ENCODE measurements around the gene PTPRH.
"Not testable (repeated sequence)": the region's sequence is repeated elsewhere in the genome, so short reads cannot be mapped to it uniquely, and the experiment has no call there.

The PTPRH gene

DNA sequence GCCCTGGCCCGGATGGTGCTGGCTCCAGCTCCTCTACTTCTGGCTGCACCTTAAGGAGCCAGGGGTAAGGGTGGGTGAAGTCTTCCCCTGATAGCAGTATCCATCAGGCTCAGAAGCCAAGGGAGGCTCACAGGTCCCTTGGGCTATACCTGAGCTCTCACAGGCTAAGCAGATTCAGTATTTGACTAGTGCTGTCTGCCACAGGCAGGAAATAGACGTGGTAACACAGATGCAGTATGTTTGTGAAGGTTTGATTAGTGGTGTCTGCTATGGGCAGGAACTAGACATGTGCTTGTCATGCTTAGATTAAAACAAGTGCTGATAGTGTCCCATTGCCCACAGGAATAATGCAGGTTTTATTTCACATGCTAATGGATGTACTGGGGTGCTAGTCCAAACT lies 33.2 kb downstream of the PTPRH start:
- DNase-seq, result no peak

DNA sequence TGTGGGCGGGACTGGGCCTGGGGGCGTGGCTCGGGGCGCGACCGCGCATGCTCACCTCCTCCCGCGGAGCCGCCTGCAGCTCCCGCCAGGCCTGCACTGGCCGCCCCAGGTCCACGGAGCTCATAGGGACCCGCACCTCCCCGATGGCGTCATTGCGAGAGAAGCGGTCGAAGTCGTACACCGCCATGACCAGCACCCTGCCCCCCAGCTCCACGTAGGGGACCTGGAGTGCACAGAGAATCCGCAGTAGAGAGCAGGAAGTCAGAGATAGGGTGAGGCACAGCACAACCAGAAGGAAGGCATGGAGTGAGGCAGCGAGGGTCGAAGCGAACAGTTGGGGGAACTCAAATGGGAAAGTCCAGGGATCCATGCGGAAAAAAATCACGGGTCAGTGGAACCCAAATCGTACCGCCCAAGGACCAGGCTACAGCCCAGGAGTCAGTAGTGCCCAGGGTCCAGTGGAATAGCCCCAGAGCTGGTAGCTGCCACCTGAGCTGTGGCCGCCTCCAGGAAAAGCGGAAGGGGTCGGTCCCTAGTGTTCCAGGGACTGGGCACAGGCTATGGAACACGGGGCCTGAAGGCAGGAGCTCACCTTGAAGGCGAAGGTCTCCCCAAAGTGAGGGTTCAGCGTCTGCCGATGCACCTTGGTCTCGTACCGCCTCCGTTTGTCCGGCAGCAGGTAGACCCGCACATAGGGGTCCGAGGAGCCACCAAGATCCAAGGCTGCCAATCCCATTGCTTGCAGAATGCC lies 34.0 kb downstream of the PTPRH start:
- no peak for DNase-seq

DNA sequence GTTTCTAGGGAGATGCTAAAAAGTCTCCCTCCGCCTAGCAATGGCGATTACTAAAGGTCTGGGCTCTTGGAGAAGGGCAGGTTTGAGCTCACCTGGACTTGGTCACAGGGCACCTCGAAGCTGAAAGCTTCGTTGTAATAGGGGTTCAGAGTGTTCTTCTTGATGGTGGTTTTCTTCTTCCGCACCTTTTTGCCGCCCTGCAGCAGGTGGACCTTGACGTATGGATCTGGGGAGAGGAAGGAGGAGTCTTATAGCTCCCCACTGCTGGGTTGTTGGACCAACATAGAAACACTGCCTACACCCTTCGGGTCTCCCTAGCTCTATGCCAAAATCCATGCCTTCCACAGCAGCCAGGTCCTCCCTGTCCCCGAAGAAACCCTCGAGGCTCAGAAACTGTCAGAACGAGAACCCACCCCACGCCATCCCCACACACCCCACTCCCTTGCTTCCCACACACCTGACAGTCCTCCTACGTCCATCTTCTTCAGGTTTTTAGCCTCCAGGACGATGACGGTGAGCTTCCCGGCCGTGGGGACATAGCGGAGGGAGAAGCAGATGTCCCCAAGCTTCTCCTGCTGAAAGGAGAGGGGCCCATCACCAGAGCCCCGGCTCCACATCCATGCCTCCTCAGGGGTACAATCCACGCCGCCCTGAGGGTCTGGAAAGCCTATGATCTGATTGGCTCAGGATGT lies 34.7 kb downstream of the PTPRH start:
- DNase-seq, result no peak

DNA sequence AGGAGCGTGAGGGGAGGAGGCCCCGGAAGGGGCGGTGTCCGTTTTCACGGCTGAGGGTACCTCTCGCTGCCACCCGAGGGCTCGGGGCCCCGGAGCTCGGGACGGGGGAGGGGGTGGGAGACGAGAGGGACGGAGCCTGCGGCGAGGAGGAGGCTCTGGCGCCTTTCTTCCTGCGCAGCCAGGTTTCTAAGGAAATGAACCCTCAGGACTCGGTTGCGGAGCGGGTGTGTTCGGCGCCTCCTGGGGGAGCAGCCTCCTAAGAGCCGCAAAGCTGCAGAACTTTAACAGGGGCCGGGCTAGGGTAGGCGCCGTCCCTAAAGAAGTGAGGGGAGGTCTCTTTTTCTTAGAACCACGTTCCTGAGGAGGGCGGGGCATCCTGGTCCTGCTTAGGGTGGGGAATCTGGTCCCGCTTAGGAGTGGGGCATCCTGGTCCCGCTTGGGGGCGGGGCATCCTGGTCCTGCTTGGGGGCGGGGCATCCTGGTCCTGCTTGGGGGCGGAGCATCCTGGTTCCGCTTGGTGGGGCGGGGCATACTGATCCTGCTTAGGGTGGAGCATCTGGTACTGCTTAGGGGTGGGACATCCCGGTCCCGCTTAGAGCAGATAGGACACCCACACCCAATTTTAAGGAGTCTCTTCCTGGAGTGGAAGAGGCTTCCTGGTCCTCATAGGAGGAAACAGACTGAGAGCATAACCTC lies 35.4 kb downstream of the PTPRH start:
- no peak for DNase-seq

DNA sequence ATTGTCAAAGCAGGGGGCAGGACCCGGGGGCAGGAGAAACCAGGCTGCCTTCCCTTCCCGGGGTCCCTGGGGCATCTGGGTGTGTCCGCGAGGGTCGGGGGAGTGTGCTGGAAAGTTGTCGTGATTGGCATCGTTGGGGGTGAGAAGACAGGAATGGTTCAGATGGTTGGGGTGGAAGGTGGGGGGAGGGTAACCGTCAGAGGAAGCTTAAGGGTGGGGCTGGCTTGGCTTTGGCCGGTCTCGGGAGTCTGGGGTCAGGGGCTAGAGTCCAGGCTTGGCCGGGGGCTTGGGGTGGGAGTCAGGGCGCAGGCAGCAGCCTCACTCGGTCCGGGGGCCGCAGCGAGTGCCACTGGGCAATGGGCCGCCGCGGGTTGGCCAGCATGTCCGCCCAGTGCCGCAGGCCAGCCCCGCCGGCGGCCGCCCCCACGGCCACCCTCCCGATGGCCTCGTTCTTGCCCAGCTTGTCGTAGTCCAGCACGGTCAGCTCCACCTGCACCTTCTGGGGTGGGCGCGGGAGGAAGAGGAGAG lies 36.1 kb downstream of the PTPRH start:
- no peak for DNase-seq

DNA sequence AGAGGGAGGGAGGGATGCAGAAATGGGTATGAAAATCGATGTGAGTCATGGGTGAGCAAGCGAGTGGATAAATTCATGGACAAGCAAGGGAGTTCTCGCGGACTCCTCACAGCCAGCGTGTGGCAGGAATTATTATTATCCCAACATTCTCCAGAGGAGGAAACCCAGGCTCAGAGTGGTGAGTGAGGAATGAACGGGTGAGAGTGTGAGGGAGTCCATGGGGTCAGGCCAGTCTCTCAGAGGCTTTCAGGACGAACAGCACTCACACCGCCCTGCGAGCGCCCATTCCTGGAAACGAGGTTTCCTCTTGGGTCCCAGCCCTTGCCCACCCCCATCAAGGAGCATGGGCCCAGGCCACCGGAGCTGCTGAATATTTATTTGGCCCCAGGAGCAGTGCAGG lies 36.6 kb downstream of the PTPRH start:
- no peak for DNase-seq

DNA sequence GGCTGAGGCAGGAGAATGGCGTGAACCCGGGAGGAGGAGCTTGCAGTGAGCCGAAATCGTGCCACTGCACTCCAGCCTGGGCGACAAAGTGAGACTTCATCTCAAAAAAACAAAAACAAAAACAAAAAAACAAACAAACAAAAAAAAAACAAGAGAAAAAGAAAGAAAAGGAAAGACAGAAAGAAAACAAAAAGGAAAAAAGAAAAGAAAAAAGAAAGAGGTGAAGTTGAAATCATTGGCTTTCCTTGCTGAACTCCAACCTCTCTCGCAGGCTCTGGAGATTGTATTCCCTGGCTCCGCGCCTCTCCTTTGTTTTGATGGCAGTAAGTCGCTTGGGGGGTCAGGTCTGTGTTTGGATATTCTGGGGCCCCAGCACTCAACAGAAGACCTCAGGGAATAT lies 37.0 kb downstream of the PTPRH start:
- DNase-seq, result not testable (repeated sequence)

DNA sequence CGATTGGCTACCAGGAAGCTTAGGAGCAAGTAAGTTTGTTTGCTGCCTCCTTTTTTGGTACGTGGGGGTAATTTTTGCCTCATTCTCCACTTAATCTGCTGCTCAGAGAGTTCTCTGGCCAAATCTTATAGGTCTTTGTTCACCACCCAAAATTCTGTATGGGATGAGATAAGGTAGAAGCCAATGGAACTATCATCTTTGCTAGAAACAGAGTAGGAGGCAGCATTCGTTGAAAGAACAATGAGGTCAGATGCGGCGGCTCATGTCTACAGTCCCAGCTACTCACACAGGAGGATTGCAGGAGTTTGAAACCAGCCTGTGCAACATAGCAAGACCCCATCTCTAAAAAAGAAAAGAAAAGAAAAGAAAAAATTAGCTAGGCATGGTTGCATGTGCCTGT lies 37.9 kb downstream of the PTPRH start:
- DNase-seq, result no peak

DNA sequence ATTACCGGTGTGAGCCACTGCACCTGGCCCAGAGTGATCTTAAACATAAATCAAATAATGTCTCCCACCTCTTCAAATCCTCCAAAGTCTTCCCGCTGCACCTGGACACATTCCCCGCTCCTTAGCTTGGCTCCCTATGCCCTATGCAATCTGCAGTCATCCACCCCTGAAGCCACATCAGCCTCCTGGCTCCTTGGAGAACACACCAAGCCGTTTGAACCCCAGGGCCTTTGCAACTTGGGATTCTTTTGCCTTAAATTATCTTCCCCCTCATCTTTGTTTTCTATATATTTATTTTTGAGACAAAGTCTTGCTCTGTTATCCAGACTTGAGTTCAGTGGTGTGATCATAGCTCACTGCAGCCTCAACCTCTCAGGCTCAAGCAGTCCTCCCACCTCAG lies 40.2 kb downstream of the PTPRH start:
- no peak for DNase-seq

DNA sequence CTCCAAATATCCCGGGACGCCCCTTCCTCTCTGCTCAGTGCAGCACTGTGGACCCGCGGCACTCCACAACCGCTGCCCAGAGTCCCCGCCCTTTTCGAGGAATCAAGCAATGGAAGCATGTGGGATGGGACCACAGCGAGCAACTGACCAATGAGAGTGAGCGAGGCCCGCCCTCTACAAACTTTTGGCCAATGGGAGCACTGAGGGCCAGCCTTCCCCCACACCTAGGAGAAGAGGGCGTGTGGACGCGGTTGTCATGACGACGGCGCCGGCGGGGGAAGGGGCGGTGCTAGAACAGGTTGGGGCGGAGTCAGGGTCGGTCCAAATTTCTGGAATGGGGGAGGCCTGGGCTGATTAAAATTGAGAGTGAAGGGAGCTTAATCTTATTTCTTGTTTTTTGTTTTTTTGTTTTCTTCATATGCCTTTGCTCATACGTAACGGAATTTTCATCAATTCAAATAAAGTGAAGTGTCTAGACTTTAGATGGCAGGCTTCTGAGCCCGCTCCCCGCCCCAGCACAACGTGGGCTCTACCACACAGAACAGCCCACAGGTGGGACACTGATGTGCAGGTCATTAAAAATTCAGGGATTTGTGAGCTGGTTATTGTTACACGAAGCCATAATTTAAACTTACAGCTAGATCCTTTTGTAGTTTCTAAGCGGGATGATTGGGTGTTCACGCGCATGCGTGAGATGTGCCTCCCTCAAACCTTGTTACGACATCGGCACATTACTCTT lies 42.6 kb downstream of the PTPRH start, which contains the start of gene DNAAF3:
TSS of gene DNAAF3 (minus strand) at position 84 of the 739 bp plus-strand sequence. CDS start 200 bp downstream, outside the sequence.
- DNase-seq, result peak; percentile 94

DNA sequence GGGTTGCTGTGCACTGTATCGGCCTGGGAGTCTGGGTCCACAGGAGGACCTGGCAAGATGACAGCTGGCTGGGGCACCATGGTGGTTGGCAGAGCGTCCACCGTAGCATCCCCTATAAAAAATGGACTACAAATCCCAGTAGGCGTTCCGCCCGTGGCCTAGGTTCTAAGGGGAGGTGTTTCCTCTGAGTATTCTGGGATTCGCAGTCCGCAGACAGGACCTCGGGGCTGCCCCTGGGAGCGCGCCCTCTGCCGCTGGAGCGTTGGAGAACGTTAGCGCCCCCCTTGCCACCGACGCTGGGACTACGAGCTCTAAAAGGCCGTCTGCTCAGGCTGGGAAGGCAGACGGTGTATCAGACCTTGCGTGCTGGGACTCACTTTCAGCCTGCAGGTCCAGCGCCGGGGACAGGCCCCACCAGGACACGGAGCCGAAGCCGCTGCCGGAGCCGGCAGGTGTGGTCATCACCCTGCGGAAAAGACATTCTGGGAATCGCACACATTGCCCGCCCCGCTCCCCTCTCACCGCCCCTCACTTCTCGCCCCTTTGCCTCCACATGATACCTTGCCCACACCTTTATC lies 43.3 kb downstream of the PTPRH start:
- peak; percentile 84 for DNase-seq

DNA sequence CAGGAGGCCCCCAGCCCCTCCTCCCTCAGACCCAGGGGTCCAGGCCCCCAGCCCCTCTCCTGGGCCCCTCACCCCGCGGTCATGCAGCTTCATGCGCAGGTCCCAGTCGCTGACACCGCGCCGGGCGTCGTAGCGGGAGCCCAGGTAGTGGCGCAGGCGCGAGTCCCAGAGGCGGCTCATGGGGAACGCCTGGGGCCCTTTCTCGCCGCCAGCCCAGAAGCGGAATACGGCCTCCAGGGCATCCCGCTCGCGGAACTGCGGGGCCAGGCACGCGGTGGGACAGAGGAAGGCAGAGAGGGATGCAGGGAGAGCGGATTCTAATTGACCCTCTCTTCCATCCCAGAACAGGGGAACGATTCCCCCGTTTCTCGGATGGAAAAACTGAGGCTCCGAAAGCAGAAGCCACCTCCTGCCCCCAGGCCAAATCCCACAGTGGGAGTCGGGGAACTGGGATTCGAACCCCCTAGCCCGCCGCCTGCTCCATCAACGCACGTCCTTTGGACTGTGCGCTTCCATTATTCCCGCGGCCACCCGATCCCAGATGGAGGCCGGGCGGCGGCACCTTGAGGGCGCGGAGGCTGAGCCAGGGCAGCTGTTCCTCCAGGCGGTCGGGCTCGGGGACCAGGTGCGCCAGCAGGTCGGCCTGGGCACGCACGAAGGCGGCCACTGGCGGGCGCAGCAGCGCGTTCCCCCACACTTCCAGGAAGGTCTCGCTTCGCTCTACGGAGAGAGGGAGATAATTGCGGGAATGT lies 47.6 kb downstream of the PTPRH start:
- no peak for DNase-seq

DNA sequence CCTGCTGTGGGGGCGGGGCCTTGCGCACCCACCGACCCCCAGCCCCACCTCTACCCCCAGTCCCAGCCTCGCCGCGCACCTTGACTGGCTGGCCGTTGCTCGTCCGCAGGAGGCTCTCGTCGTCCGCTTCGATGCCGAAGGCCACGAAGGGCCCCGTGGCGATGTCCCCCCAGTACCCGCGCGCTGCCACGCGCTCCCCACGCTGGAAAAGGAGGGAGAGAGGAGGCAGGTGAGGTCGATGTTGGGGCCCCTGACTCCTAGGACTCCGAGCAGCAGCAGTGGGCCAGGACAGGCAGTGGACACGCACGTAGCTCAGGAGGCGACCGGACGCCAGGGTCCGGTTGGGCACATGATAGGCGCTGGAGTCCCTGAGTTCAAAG lies 48.3 kb downstream of the PTPRH start:
- DNase-seq, result no peak

DNA sequence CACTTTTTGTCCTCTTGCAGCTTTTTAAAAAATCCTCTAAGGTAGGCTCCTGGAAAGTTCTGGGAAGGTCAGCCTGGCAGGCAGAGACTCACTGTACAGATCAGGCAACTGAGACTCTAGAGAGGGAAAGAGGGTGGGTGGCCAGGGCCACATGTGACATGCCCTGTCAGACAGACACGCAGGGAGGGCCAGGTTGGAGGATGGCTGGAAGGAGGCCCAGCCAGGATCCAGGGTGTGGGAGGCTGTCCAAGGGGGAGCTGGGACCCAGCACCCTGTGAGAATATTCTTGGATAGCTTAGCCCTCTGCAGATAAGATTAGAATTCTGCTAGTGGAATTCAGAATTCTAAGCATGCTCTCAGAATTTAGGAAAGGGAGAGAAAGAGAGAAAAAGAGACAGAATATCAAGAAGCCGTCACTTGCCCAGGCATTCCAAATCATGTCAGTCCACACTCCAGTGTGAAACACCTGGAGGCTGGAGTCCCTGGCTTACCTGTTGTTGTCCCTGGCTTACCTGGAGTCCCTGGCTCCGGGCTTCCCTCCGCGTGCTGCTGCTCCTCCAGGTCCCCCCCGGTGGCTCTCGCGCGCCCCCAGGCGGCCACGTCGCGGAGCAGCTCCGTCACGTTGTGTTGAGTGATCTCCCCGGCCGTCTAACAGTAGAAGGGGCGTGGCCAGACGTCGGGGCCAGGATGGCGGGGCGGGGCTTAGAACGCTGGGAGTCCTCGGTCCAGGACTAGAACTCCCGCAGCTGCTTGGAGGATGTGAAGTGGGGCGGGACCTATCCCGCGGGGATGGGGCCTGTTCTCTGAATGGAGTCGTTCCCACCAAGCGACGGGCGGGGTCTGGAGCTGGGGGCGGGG lies 48.9 kb downstream of the PTPRH start:
- peak; percentile 86 for DNase-seq

DNA sequence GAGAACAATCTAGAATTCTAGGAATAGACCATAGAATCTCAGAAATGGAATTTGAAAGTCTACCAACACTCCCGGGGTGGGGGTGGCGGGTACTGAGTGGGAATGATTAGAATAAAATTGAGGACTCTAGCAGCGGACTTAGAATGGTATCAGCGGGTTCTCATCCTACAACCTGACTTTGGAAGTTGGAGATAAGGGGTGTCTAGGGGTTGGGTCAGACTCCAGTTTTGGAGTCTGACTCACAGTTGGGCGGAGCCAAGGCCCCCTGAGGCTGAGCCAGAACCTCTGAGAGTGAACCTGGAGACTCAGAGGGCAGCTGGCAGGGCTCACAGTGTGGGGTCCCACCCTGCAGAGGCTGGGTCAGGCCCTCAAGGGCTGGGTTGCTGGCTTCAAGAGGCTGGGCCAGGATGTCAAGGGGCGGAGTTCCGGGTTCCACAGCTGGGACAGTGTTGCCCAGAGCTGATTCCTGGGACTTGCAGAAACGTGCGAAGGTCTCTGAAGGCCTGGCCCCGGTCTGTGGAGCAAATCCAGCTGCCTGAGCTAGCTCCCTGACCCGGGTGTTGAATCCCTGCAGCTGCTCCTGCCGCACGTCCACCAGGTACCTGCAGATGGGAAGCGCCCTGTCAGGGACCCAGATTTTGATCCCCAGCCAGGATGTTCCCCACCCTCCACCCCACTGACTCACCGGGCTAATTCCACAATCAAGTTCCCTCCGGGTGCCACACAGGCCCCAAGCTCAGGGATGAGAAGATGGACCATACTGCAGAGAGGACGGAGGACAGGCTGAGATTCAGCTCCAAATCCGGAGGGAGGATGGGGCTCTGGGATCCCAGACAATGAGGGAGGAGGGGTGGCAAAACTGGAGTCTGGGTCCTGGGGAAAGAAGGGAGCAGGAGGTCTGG lies 50.2 kb downstream of the PTPRH start:
- no peak for DNase-seq

DNA sequence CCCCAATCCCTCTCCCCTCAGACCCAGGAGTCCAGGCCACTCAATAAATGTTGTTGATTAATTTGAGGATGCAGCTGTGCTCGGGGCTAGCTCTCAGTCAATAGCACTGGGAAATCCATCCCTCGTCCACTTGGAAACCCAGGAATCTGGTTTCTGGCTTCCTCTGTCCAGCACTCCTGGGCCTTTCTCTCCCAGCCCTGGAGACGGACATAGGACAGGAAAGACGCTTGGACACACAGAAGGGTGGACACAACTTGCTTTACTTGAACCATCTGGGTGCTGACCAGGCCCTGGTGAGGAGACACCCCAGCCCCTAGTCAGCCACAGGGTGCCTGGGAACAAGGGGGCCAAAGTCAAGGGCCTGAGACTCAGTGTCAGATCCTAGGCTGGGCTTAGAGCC lies 50.9 kb downstream of the PTPRH start:
- no peak for DNase-seq

DNA sequence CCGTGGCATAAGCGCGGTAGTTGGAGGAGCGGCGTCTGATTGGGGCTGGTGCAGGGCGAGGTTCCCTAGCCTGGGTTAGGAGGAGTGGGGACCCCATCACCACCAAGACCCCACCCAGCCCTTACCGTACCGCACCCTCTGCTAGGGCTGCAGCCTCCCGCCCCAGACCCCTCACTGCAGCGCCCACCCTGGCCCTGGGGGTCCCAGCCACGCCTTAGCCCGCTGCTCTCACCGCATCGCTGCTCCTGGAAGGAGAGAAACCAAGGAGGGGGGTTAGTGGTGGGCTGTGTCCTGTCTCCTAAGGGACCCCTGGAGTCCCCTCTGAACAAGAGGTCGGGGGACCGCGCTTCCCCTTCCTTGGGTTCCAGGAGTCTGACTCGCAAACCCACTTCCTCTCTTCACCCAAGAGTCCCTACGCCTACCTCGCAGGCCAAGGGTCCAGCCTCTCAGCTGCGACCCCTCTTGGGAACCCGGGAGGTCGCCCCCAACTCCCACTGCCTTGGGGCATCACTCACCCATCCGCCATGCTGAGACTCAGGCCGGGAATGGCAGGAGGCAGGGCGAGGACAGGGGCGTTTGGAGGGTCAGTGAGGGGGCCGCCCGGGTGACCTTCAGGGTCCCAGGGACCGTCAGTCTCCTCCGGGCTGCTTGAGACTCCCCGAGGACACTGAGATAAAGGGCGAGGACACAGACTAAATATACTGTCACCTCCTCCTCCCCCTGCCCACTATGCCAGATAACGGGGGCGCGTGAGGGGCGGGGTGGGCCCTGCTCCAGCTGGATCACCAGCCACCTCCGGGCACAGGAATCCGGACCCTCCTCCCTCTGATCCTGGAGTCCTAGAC lies 52.0 kb downstream of the PTPRH start, which contains the start of gene TNNI3:
TSS of gene TNNI3 (minus strand) at position 669 of the 845 bp plus-strand sequence. CDS start at position 526, 143 bp downstream.
- no peak for DNase-seq

Data from NCI-H510A (cell line).